ENCODE data around the gene TRAPPC3L.

TRAPPC3L gene

DNA sequence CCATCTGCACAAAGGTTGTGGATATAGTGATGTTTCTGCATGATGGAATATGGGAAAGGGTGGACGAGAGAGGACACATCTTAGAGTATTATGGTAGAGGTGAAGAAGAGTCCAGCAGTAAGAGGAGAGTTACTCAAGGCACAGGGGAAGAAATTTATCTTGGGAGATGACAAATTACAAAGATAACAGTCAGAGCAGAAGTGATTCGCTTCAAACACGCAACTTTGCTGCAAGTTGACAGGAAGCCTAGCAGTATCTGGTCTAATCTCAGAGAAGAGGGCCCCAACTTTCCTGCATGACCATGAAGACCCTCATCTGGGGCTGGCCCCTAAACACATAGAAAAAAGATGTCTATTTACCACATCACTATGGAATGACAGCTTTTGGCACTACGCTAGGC lies 85.6 kb downstream of the TRAPPC3L start:
- Histone ChIP-seq H3K9ac (ENCODE audit: low read length) (no peak overlapping the region), H3K4me3 (ENCODE audit: low read depth in 1 of 2, low read length in 2 of 2) (no peak overlapping the region), H3K36me3 (ENCODE audit: insufficient read depth, low read length) (no peaks in the 10 kb centered on the region), H3K27ac (ENCODE audit: low read depth, low read length) (no peak overlapping the region), H3K4me1 (ENCODE audit: insufficient read depth, low read length) (no peaks in the 10 kb centered on the region), H3K27me3 (ENCODE audit: control insufficient read depth in 1 of 2, insufficient read depth in 2 of 2, low read length in 2 of 2) (peaks cover 0 to 13% of the 10 kb centered on the region in 2 donors), H3K9me3 (ENCODE audit: low read length) (no peaks in the 10 kb centered on the region)

- H3K27me3 ChIP-seq (ENCODE audit: control insufficient read depth in 1 of 2, insufficient read depth in 2 of 2, low read length in 2 of 2): peaks cover 0 to 12% of the 10 kb centered on the region in 2 donors
- no peak overlapping the region for H3K9ac ChIP-seq (ENCODE audit: low read length)
- no peaks in the 10 kb centered on the region for H3K4me1 ChIP-seq (ENCODE audit: insufficient read depth, low read length)
- H3K27ac ChIP-seq (ENCODE audit: low read depth, low read length): no peak overlapping the region
- no peaks in the 10 kb centered on the region for H3K9me3 ChIP-seq (ENCODE audit: low read length)
- no peak overlapping the region for H3K4me3 ChIP-seq (ENCODE audit: low read depth in 1 of 2, low read length in 2 of 2)
- H3K36me3 ChIP-seq (ENCODE audit: insufficient read depth, low read length): no peaks in the 10 kb centered on the region
Measured at GRCh38 chr6:116458264-116458663, 87.2 kb downstream of the TRAPPC3L start.

DNA sequence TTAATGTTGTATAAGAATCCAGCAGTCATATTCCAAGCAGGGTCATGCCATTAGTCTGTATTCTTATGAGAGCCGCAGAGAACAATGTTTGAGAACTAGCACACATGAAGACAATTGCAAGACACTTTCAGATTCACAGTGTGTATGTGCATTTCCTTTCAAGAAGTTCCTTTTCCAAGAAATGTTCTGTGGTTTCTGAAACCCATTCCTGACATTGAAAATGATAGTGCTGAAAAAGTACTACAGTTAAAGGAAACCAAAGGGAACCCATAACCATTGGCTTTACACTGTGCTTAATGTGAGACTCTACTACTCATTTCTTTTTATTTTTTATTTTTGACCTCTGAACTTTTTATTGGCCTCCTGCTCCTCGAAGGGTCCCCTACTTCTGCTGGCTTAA lies 88.6 kb downstream of the TRAPPC3L start:
- Histone ChIP-seq H3K36me3 (ENCODE audit: insufficient read depth, low read length) (no peaks in the 10 kb centered on the region), H3K4me1 (ENCODE audit: insufficient read depth, low read length) (no peaks in the 10 kb centered on the region), H3K9ac (ENCODE audit: low read length) (no peak overlapping the region), H3K27me3 (ENCODE audit: control insufficient read depth in 1 of 2, insufficient read depth in 2 of 2, low read length in 2 of 2) (peaks cover 0 to 2% of the 10 kb centered on the region in 2 donors), H3K4me3 (ENCODE audit: low read depth in 1 of 2, low read length in 2 of 2) (no peak overlapping the region), H3K9me3 (ENCODE audit: low read length) (no peaks in the 10 kb centered on the region), H3K27ac (ENCODE audit: low read depth, low read length) (no peak overlapping the region)

DNA sequence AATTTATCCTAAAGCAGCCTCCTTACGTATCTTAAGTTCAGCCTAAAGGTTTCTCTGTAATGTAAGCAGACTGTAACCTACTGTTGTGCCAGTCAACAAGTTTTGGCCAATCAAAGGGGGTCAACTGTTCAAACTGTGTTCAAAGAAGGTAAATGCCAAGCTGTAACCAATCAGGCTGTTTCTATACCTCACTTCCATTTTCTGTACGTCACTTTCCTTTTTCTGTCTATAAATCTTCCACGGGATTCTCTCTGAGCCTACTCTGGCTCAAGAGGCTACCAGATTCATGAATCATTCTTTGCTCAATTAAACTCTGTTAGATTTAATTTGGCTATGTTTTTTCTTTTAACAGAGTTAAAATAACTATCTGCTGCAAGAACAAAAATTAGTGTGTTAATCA lies 89.4 kb downstream of the TRAPPC3L start:
- Histone ChIP-seq H3K4me3 (ENCODE audit: low read depth in 1 of 2, low read length in 2 of 2) (no peak overlapping the region), H3K9me3 (ENCODE audit: low read length) (no peaks in the 10 kb centered on the region), H3K27ac (ENCODE audit: low read depth, low read length) (no peak overlapping the region), H3K4me1 (ENCODE audit: insufficient read depth, low read length) (no peaks in the 10 kb centered on the region), H3K27me3 (ENCODE audit: control insufficient read depth in 1 of 2, insufficient read depth in 2 of 2, low read length in 2 of 2) (no peaks in the 10 kb centered on the region), H3K36me3 (ENCODE audit: insufficient read depth, low read length) (no peaks in the 10 kb centered on the region), H3K9ac (ENCODE audit: low read length) (no peak overlapping the region)

- no peak overlapping the region for H3K27ac ChIP-seq (ENCODE audit: low read depth, low read length)
- no peaks in the 10 kb centered on the region for H3K36me3 ChIP-seq (ENCODE audit: insufficient read depth, low read length)
- H3K9ac ChIP-seq (ENCODE audit: low read length): no peak overlapping the region
- no peaks in the 10 kb centered on the region for H3K27me3 ChIP-seq (ENCODE audit: control insufficient read depth in 1 of 2, insufficient read depth in 2 of 2, low read length in 2 of 2)
- H3K9me3 ChIP-seq (ENCODE audit: low read length): no peaks in the 10 kb centered on the region
- no peak overlapping the region for H3K4me3 ChIP-seq (ENCODE audit: low read depth in 1 of 2, low read length in 2 of 2)
- no peaks in the 10 kb centered on the region for H3K4me1 ChIP-seq (ENCODE audit: insufficient read depth, low read length)
Measured at GRCh38 chr6:116452531-116452930, 93.0 kb downstream of the TRAPPC3L start.

DNA sequence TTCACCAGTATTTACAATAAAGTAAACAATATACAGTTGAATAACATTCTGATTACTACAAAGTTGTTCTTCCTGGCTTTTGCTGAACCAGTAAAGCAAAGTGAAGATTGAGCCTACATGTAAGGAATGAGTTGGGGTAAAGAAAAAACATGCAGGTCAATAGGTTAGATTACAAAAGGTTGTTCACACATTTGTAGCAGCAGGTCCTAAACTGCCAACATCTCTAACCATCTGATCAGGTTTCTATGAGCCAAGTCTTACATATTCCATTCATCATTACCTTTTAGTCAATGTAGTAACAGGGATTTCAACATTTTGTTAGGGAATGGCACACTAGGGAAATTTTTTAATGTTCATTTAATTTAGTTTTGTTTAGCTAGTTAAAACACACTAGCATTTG lies 93.6 kb downstream of the TRAPPC3L start:
- no peak overlapping the region for H3K9ac ChIP-seq (ENCODE audit: low read length)
- H3K27ac ChIP-seq (ENCODE audit: low read depth, low read length): no peak overlapping the region
- no peaks in the 10 kb centered on the region for H3K4me1 ChIP-seq (ENCODE audit: insufficient read depth, low read length)

DNA sequence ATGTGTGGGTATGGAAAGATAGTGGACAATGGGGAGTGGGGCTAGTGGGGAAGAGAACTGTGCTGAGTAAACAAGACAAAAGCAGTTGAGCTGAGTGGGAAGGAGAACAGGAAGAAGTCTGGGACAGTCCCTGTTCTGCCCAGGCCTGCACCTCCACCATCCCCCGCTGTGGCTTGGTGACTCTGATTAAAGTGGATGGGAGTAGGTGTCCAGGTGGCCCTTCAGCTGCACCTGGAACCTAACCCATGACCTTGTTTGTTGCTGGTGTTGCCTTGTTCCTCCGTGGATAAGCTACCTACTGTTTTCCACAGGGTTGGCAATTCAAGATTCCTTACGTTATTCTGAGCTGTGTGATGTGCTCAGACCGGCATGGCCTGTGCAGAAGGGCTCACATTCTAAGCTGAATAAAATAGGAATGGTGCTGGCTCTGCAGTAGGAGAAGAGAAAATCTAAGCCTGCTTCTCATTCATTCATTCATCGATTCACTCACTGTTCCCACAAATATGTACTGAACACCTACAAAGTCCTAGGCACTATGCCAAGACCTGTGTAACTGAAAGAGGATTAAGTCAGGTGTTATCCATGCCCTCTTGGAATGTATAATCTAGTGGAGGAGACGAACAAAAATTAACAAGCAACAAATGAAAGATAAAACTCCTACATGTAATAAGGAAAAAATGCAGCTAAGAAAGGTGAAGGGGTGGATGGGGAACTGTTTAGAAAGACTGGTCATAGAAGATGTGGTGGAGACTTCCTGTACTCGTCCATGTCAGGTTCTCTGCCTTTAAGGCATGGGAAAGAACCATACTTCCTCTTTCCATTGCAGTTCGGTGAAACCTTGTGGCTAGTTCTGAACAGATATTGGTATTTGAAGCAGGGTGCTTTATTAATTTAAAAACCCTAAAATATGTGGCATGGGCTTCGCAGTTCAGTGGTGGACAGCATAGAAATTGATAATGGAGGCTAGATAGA lies 94.4 kb downstream of the TRAPPC3L start:
- H3K9me3 ChIP-seq (ENCODE audit: low read length): no peaks in the 10 kb centered on the region
- H3K27ac ChIP-seq (ENCODE audit: low read depth, low read length): no peak overlapping the region
- H3K27me3 ChIP-seq (ENCODE audit: control insufficient read depth in 1 of 2, insufficient read depth in 2 of 2, low read length in 2 of 2): no peaks in the 10 kb centered on the region
- no peak overlapping the region for H3K4me3 ChIP-seq (ENCODE audit: low read depth in 1 of 2, low read length in 2 of 2)
- no peaks in the 10 kb centered on the region for H3K4me1 ChIP-seq (ENCODE audit: insufficient read depth, low read length)
- no peak overlapping the region for H3K9ac ChIP-seq (ENCODE audit: low read length)
- H3K36me3 ChIP-seq (ENCODE audit: insufficient read depth, low read length): no peaks in the 10 kb centered on the region

More for the DNA sequence above, 93.6 kb downstream of the TRAPPC3L start:
- Histone ChIP-seq H3K27me3 (ENCODE audit: control insufficient read depth in 1 of 2, insufficient read depth in 2 of 2, low read length in 2 of 2) (no peaks in the 10 kb centered on the region), H3K36me3 (ENCODE audit: insufficient read depth, low read length) (no peaks in the 10 kb centered on the region), H3K9me3 (ENCODE audit: low read length) (no peaks in the 10 kb centered on the region), H3K4me3 (ENCODE audit: low read depth in 1 of 2, low read length in 2 of 2) (no peak overlapping the region)

- H3K27ac ChIP-seq (ENCODE audit: low read depth, low read length): no peak overlapping the region
Measured at GRCh38 chr6:116450185-116450710, 95.2 kb downstream of the TRAPPC3L start.

DNA sequence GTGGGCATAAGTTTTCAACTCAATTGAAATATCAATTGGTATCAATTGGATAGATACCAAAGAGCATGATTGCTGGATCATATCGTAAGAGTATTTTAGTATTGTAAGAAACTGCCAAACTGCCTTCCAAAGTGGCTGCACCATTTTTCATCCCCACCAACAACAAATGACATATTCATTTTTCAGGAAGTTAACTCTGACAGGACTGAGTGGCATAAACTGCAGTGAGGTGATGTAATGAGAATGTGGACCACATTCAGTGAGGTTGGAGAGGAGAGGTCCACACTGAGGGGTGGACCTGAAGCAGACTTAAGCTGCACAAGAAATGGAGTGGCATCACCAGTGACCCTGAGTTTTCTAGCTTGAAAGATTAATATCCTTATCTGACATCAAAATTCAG lies 95.9 kb downstream of the TRAPPC3L start:
- Histone ChIP-seq H3K27ac (ENCODE audit: low read depth, low read length) (no peak overlapping the region), H3K9me3 (ENCODE audit: low read length) (no peaks in the 10 kb centered on the region), H3K4me3 (ENCODE audit: low read depth in 1 of 2, low read length in 2 of 2) (no peak overlapping the region), H3K27me3 (ENCODE audit: control insufficient read depth in 1 of 2, insufficient read depth in 2 of 2, low read length in 2 of 2) (no peaks in the 10 kb centered on the region), H3K9ac (ENCODE audit: low read length) (no peak overlapping the region), H3K36me3 (ENCODE audit: insufficient read depth, low read length) (no peaks in the 10 kb centered on the region), H3K4me1 (ENCODE audit: insufficient read depth, low read length) (no peaks in the 10 kb centered on the region)

More at GRCh38 chr6:116450185-116450710, 95.2 kb downstream of the TRAPPC3L start:
- Histone ChIP-seq H3K27me3 (ENCODE audit: control insufficient read depth in 1 of 2, insufficient read depth in 2 of 2, low read length in 2 of 2) (no peaks in the 10 kb centered on the region), H3K36me3 (ENCODE audit: insufficient read depth, low read length) (no peaks in the 10 kb centered on the region), H3K9me3 (ENCODE audit: low read length) (no peaks in the 10 kb centered on the region), H3K4me3 (ENCODE audit: low read depth in 1 of 2, low read length in 2 of 2) (no peak overlapping the region), H3K9ac (ENCODE audit: low read length) (no peak overlapping the region), H3K4me1 (ENCODE audit: insufficient read depth, low read length) (no peaks in the 10 kb centered on the region)

- H3K4me1 ChIP-seq (ENCODE audit: insufficient read depth, low read length): no peaks in the 10 kb centered on the region
- no peak overlapping the region for H3K9ac ChIP-seq (ENCODE audit: low read length)
- H3K9me3 ChIP-seq (ENCODE audit: low read length): no peaks in the 10 kb centered on the region
- H3K36me3 ChIP-seq (ENCODE audit: insufficient read depth, low read length): no peaks in the 10 kb centered on the region
- no peak overlapping the region for H3K27ac ChIP-seq (ENCODE audit: low read depth, low read length)
- no peaks in the 10 kb centered on the region for H3K27me3 ChIP-seq (ENCODE audit: control insufficient read depth in 1 of 2, insufficient read depth in 2 of 2, low read length in 2 of 2)
- H3K4me3 ChIP-seq (ENCODE audit: low read depth in 1 of 2, low read length in 2 of 2): no peak overlapping the region
Measured at GRCh38 chr6:116447496-116448011, 97.9 kb downstream of the TRAPPC3L start.

DNA sequence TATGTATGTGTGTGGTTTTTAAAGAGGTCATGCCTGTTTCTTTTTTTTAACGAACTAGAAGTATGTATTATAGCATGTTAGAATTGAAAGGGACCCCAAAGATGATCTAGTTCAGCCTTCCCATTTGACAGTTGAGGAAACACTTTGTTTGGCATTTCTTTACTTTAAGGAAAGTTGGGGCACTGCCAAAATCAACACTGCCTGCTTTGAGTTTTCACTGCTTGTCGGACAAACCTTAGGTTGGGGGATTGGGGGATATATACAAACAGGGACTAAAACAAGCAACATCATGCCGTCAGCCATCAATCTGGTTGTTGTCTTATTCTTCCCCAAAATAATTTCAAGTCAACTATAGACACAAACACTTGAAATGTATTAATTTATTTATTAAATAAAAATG lies 98.4 kb downstream of the TRAPPC3L start:
- Histone ChIP-seq H3K4me3 (ENCODE audit: low read depth in 1 of 2, low read length in 2 of 2) (no peak overlapping the region), H3K4me1 (ENCODE audit: insufficient read depth, low read length) (no peaks in the 10 kb centered on the region), H3K9ac (ENCODE audit: low read length) (no peak overlapping the region), H3K27ac (ENCODE audit: low read depth, low read length) (no peak overlapping the region), H3K9me3 (ENCODE audit: low read length) (no peaks in the 10 kb centered on the region), H3K36me3 (ENCODE audit: insufficient read depth, low read length) (no peaks in the 10 kb centered on the region), H3K27me3 (ENCODE audit: control insufficient read depth in 1 of 2, insufficient read depth in 2 of 2, low read length in 2 of 2) (no peaks in the 10 kb centered on the region)

All from muscle layer of colon (tissue), 2 donors.